ENCODE data around the gene UBE2C.
"Not testable (repeated sequence)": the region's sequence is repeated elsewhere in the genome, so short reads cannot be mapped to it uniquely, and the experiment has no call there.

The UBE2C gene

GRCh38 chr20:45783656-45784294 is 28.7 kb upstream of the UBE2C start:
- Mint-ChIP-seq H3K36me3 (ENCODE audit: low read depth) (no peaks in the 10 kb centered on the region), H3K4me1 (ENCODE audit: low read depth) (peaks cover 10% of the 10 kb centered on the region)

DNA sequence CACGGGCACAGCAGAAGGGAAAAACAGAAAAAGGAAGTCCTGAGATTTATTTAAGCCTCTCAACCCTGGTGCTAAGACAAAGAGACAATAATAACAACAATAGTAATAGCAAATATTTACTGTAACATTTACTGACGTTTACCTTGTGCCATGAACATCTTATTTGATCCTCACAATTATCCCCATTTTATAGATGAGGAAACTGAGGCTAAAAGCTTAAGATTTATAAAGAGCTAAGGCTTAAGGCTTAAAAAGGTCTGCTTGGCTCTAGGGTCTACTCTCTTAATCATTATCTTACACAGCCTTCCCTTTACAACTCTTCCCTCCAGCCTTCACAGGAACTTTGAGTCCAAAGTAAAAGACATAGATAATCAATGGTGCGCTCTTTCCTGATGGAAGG is 24.1 kb upstream of the UBE2C start:
- H3K4me3 Mint-ChIP-seq, result no peak overlapping the region
- peaks cover 5% of the 10 kb centered on the region for H3K36me3 Mint-ChIP-seq (ENCODE audit: low read depth)
- peaks cover 17% of the 10 kb centered on the region for H3K4me1 Mint-ChIP-seq (ENCODE audit: low read depth)
- no peak overlapping the region for H3K27ac Mint-ChIP-seq
- no peaks in the 10 kb centered on the region for H3K9me3 Mint-ChIP-seq
- H3K27me3 Mint-ChIP-seq, result no peaks in the 10 kb centered on the region

More at GRCh38 chr20:45783656-45784294, 28.7 kb upstream of the UBE2C start:
- no peak overlapping the region for H3K4me3 Mint-ChIP-seq
- H3K9me3 Mint-ChIP-seq, result no peaks in the 10 kb centered on the region
- no peak overlapping the region for H3K27ac Mint-ChIP-seq
- H3K27me3 Mint-ChIP-seq, result no peaks in the 10 kb centered on the region

DNA sequence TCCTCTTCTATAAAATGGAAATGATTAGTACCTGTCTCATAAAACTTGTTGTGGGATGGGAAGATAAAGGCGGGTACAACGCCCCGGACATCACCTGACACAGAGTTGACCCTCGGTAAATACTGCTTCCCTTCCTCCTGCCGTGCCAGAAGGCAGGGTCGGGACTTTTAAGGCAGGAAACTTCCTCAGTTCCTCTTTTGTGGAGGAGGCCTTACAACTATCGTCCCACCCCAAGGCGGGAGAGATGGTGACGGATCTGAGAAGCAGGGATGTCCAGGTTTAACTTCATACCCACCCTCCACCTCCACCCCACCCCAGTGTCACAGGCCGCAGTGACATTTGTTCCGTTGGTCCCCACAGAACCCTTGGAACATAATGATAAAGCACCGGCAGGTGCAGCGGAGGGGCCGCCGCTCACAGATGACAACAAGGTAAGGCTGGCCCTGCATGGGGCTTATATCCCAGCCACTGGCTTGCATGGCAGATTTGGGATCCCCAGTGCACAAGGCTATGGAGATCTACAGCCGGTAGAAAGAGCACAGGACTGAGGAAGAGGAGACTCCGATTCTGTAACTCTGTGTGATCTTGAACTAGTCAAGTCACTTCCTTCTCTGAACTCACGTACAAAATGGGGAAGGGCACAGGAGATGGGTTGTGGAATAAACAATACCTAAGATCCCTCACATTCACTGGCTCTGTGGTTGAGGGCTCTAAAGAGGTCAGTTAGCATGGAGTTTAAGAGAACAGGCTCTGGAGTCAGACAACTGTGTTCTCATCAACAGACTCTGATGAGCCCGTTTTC is 19.9 kb upstream of the UBE2C start:
- H3K27me3 Mint-ChIP-seq, result no peaks in the 10 kb centered on the region
- H3K9me3 Mint-ChIP-seq, result no peaks in the 10 kb centered on the region
- peak overlapping the region; percentile 84 for H3K4me3 Mint-ChIP-seq
- H3K36me3 Mint-ChIP-seq (ENCODE audit: low read depth), result peaks cover 40% of the 10 kb centered on the region
- H3K27ac Mint-ChIP-seq, result peak overlapping the region; percentile 75
- peaks cover 19% of the 10 kb centered on the region for H3K4me1 Mint-ChIP-seq (ENCODE audit: low read depth)

GRCh38 chr20:45796337-45797065 is 15.9 kb upstream of the UBE2C start:
- no peak overlapping the region for H3K27ac Mint-ChIP-seq
- no peaks in the 10 kb centered on the region for H3K27me3 Mint-ChIP-seq
- H3K4me1 Mint-ChIP-seq (ENCODE audit: low read depth), result peaks cover 16% of the 10 kb centered on the region
- H3K36me3 Mint-ChIP-seq (ENCODE audit: low read depth), result peaks cover 51% of the 10 kb centered on the region
- no peak overlapping the region for H3K4me3 Mint-ChIP-seq
- no peaks in the 10 kb centered on the region for H3K9me3 Mint-ChIP-seq

DNA sequence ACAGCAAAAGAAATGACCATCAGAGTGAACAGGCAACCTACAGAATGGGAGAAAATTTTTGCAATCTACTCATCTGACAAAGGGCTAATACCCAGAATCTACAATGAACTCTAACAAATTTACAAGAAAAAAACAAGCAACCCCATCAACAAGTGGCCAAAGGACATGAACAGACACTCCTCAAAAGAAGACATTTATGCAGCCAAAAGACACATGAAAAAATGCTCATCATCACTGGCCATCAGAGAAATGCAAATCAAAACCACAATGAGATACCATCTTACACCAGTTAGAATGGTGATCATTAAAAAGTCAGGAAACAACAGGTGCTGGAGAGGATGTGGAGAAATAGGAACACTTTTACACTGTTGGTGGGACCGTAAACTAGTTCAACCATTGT is 14.9 kb upstream of the UBE2C start:
- Mint-ChIP-seq H3K4me1 (ENCODE audit: low read depth) (peaks cover 13% of the 10 kb centered on the region), H3K36me3 (ENCODE audit: low read depth) (peaks cover 61% of the 10 kb centered on the region)
- H3K27ac Mint-ChIP-seq, H3K9me3 Mint-ChIP-seq, H3K27me3 Mint-ChIP-seq, H3K4me3 Mint-ChIP-seq: not testable (repeated sequence)

DNA sequence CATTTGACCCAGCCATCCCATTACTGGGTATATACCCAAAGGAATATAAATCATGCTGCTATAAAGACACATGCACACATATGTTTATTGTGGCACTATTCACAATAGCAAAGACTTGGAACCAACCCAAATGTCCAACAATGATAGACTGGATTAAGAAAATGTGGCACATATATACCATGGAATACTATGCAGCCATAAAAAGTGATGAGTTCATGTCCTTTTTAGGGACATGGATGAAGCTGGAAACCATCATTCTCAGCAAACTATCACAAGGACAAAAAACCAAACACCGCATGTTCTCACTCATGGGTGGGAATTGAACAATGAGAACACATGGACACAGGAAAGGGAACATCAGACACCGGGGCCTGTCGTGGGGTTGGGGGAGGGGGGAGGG is 14.5 kb upstream of the UBE2C start:
- H3K4me1 Mint-ChIP-seq (ENCODE audit: low read depth); H3K4me3 Mint-ChIP-seq; H3K27me3 Mint-ChIP-seq; H3K27ac Mint-ChIP-seq; H3K9me3 Mint-ChIP-seq: not testable (repeated sequence)
- H3K36me3 Mint-ChIP-seq (ENCODE audit: low read depth), result peaks cover 61% of the 10 kb centered on the region

GRCh38 chr20:45798935-45799642 is 13.4 kb upstream of the UBE2C start:
- peak overlapping the region; percentile 31 for H3K27ac Mint-ChIP-seq
- H3K36me3 Mint-ChIP-seq (ENCODE audit: low read depth), result peaks cover 66% of the 10 kb centered on the region
- H3K9me3 Mint-ChIP-seq, result no peaks in the 10 kb centered on the region
- no peaks in the 10 kb centered on the region for H3K27me3 Mint-ChIP-seq
- H3K4me1 Mint-ChIP-seq (ENCODE audit: low read depth), result peaks cover 5% of the 10 kb centered on the region
- H3K4me3 Mint-ChIP-seq, result no peak overlapping the region

DNA sequence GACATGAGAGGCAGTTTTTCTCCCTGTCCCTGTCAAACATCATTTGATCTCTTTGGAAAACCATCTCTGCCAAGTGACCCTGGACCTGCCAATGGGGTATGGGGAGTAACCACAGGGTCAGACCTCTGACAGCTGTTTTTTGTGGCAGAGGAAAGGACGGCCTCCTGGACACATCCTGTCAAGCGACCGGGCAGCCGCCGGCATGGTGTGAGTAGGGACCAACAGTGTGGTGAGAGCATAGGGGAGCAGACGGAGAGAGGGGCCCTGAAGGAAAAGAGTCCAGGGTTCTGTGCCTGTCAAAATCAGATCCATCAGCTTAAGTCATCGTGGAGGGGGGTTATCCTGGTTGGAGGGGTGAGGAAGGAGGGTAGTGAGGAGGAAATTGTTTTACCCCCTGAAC is 10.6 kb upstream of the UBE2C start:
- peaks cover 61% of the 10 kb centered on the region for H3K36me3 Mint-ChIP-seq (ENCODE audit: low read depth)
- no peak overlapping the region for H3K27ac Mint-ChIP-seq
- H3K27me3 Mint-ChIP-seq, result no peaks in the 10 kb centered on the region
- no peak overlapping the region for H3K4me3 Mint-ChIP-seq
- peaks cover 5% of the 10 kb centered on the region for H3K4me1 Mint-ChIP-seq (ENCODE audit: low read depth)
- H3K9me3 Mint-ChIP-seq, result no peaks in the 10 kb centered on the region

DNA sequence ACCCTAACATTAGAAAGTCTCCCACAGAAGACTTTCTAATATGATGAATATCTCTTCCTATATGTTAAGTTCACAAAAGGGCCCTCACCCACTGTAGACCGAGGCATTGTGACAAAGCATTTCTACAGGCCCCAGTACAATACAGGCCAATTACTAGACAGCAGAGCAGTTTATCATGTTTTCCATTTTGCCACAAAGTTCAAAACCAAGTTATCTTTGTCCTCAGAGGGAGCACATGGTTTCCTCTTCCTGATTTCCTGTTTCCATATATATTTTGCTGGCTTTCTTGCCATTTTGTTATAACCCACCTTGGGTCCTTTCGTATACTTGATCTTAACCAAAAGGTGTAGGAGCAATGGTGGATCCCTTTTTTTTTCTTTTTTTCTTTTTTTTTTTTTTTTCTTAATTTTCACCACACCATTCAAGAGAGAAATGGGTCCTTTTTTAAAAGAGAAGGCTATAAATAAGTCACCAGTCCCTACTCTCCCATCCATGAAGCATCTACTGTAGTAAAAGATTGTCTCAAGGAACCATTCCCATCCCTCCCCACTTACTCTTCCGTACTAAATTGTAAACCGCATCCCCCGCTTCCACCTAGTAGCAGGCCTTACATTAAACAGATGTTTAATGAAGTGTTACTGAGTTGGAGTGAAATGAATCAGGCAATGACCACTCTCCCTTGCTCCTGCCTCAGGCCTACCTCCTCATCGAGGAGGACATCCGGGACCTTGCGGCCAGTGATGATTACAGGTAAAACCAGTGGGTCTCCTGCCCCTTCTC is 2.1 kb upstream of the UBE2C start:
- peaks cover 47% of the 10 kb centered on the region for H3K36me3 Mint-ChIP-seq (ENCODE audit: low read depth)

GRCh38 chr20:45813006-45813340 is 529 bp downstream of the UBE2C start:
- Mint-ChIP-seq H3K36me3 (ENCODE audit: low read depth) (peaks cover 53% of the 10 kb centered on the region), H3K27me3 (no peaks in the 10 kb centered on the region), H3K4me3 (peak overlapping the region; percentile 93), H3K4me1 (ENCODE audit: low read depth) (peaks cover 22% of the 10 kb centered on the region), H3K27ac (peak overlapping the region; percentile 82), H3K9me3 (no peaks in the 10 kb centered on the region)

More for the DNA sequence above, 2.1 kb upstream of the UBE2C start:
- Mint-ChIP-seq H3K27ac (peak overlapping the region; percentile 2), H3K9me3 (no peaks in the 10 kb centered on the region), H3K4me3 (no peak overlapping the region), H3K4me1 (ENCODE audit: low read depth) (peaks cover 18% of the 10 kb centered on the region), H3K27me3 (no peaks in the 10 kb centered on the region)

DNA sequence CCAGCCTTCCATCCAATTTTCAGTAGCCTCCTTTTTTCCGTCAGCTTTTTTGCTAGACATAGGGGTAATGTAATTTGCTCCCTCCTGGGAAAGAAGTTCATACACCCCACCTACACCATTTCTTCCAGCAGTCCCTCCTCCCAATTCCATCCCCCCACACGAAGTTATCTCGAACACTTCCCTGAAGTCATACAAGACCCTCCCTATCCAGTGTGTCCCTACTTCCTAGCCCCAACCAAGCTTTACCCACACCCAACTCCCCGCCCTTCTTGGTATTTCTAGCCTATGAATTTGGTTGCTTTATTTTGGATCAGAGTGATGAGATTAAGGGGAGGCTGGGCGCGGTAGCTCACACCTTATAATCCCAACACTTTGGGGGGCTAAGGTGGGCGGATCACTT is 1.0 kb downstream of the UBE2C start:
- H3K27me3 Mint-ChIP-seq, result no peaks in the 10 kb centered on the region
- peak overlapping the region; percentile 82 for H3K27ac Mint-ChIP-seq
- no peaks in the 10 kb centered on the region for H3K9me3 Mint-ChIP-seq
- H3K4me3 Mint-ChIP-seq, result peak overlapping the region; percentile 93
- H3K36me3 Mint-ChIP-seq (ENCODE audit: low read depth), result peaks cover 51% of the 10 kb centered on the region
- peaks cover 22% of the 10 kb centered on the region for H3K4me1 Mint-ChIP-seq (ENCODE audit: low read depth)

DNA sequence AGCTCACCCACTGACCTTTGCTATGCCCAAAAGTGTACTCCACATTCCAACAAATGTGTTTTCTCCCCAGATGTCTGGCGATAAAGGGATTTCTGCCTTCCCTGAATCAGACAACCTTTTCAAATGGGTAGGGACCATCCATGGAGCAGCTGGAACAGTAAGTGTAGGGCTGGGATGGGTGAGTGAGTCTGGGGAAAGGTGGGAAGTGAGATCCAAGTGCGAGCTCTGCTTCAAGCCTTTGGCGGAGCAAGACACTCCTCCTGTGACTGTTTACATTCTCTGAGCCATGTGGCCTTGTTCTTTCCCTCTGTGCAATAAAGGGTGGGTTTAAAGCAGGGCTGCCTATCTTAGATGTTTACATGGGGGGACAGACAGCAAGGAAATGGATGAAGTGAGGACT is 1.9 kb downstream of the UBE2C start:
- H3K27me3 Mint-ChIP-seq, result no peaks in the 10 kb centered on the region
- no peak overlapping the region for H3K4me3 Mint-ChIP-seq

DNA sequence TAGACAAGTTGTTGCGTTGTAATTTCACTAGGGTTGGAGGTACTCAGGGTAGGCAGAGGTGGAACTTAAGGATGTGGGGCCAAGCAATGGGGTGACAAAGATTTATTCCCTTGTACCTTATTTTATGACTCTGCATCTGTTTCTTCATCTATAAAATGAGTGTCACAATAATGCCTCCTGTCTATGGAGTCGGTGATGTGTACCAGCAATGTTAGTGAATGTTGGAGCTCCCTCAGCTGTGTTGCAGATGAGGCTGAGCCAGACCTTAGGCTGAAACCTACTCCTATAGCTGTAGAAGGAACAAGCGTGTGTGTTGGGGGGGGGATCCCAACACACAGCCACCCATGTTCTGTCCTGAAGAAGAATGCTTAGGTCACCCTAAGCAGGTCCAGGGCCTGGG is 4.5 kb downstream of the UBE2C start:
- H3K27me3 Mint-ChIP-seq, result peaks cover 5% of the 10 kb centered on the region
- no peak overlapping the region for H3K4me3 Mint-ChIP-seq
- H3K4me1 Mint-ChIP-seq (ENCODE audit: low read depth), result peaks cover 18% of the 10 kb centered on the region
- peaks cover 34% of the 10 kb centered on the region for H3K36me3 Mint-ChIP-seq (ENCODE audit: low read depth)
- peak overlapping the region; percentile 16 for H3K27ac Mint-ChIP-seq
- H3K9me3 Mint-ChIP-seq, result no peaks in the 10 kb centered on the region

More for the DNA sequence above, 1.9 kb downstream of the UBE2C start:
- no peaks in the 10 kb centered on the region for H3K9me3 Mint-ChIP-seq
- H3K4me1 Mint-ChIP-seq (ENCODE audit: low read depth), result peaks cover 22% of the 10 kb centered on the region
- no peak overlapping the region for H3K27ac Mint-ChIP-seq
- peaks cover 51% of the 10 kb centered on the region for H3K36me3 Mint-ChIP-seq (ENCODE audit: low read depth)

All from stimulated activated naive CD8-positive, alpha-beta T cell treated with anti-CD3 and anti-CD28 coated beads, Interleukin-15, Interleukin-2, amounts not matched to agents 100 ng/mL and 50 ng/mL, for 24 hours (primary cell).